MM.1S (cell line): Measurements from ENCODE around the gene PTPRD.

Source experiments
- EZH2 ChIP-seq: fragments of 300-600 bp; sonication (generic); optimal IDR thresholded peaks from 2 replicates; pipeline ENCODE3; 2017; ENCODE audit warnings: low read depth, mild to moderate bottlenecking, antibody characterized with exemption, low read length, mixed read lengths
- TF ChIP-seq, protein P1 (sequence below): fragments of 300-600 bp; sonication (generic); IDR thresholded peaks from 2 replicates; pipeline ENCODE4 v1.5.1; 2016; ENCODE audit warnings: antibody characterized with exemption, low read length, mixed read lengths

- TF ChIP-seq, protein P1, sequence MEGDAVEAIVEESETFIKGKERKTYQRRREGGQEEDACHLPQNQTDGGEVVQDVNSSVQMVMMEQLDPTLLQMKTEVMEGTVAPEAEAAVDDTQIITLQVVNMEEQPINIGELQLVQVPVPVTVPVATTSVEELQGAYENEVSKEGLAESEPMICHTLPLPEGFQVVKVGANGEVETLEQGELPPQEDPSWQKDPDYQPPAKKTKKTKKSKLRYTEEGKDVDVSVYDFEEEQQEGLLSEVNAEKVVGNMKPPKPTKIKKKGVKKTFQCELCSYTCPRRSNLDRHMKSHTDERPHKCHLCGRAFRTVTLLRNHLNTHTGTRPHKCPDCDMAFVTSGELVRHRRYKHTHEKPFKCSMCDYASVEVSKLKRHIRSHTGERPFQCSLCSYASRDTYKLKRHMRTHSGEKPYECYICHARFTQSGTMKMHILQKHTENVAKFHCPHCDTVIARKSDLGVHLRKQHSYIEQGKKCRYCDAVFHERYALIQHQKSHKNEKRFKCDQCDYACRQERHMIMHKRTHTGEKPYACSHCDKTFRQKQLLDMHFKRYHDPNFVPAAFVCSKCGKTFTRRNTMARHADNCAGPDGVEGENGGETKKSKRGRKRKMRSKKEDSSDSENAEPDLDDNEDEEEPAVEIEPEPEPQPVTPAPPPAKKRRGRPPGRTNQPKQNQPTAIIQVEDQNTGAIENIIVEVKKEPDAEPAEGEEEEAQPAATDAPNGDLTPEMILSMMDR = no peak
- no peak for TF ChIP-seq EZH2
Observed at GRCh38 chr9:9284201-9284600, 1328.6 kb downstream of the PTPRD start.
